GM12878 (cell line): ENCODE data around the gene AKAP13. TPM values are rescaled to one million over a fixed set of nuclear protein-coding genes. Genes with fewer than 3 reads are reported as not detected.

Experiments used
- ATAC-seq: fragments of 200-7000 bp; cut with Tn5 transposase; 3 replicates; pipeline ENCODE4 v1.9.1; 2020; ENCODE audit warnings: mild to moderate bottlenecking, moderate library complexity
- BruUV-seq: library from RNA; stranded (reverse); fragments of 400-500 nt; replicated peaks from 2 replicates; lab custom pipeline; 2021; lab: Mats Ljungman, UMichigan
- CTCF ChIA-PET: fragments of 300-600 bp; sonication (Branson Sonifier 250); formaldehyde crosslinking; extraction: SDS; loops from one replicate; lab custom pipeline; 2021; ENCODE audit warnings: inconsistent platforms; lab: Yijun Ruan, JAX
- POLR2A ChIA-PET: fragments of 350-600 bp; formaldehyde crosslinking; extraction: SDS; loops from one replicate; lab custom pipeline; 2021; ENCODE audit warnings: inconsistent platforms; lab: Charles Lee
- RAD21 ChIA-PET: fragments of 300-600 bp; sonication (Branson Sonifier 250); formaldehyde crosslinking; loops from one replicate; lab custom pipeline; 2023; ENCODE audit warnings: antibody characterized with exemption; ENCODE audit not compliant: unreplicated experiment; lab: Charles Lee
- SMC1A ChIA-PET: fragments of 300-600 bp; sonication (Branson Sonifier 250); formaldehyde crosslinking; loops from one replicate; lab custom pipeline; 2023; ENCODE audit not compliant: unreplicated experiment, uncharacterized antibody; lab: Charles Lee
- DNase-seq: peaks from one replicate; pipeline ENCODE4 v3.0.0-alpha.2; 2011; ENCODE audit warnings: low read depth, low spot score
- FAIRE-seq: peaks from 3 replicates; lab custom pipeline; 2011; peaks lifted over from hg19 to GRCh38; lab: Jason Lieb, UNC
- H2AFZ ChIP-seq: 2 replicates; pipeline ENCODE4 v1.6.0; 2011; ENCODE audit warnings: low read depth, low read length, control low read depth; ENCODE audit not compliant: control insufficient read depth
- H3K27ac ChIP-seq: 2 replicates; pipeline ENCODE4 v1.5.1; 2011; ENCODE audit warnings: control low read depth; ENCODE audit not compliant: control insufficient read depth, insufficient read depth
- H3K27me3 ChIP-seq, 2 experiments: replicated peaks in 1 of 2; 2 replicates each; pipeline versions ENCODE4 v1.6.0 to v1.6.1; 2011; ENCODE audit warnings: low read length in 1 of 2; ENCODE audit not compliant: control insufficient read depth in 2 of 2, insufficient read depth in 2 of 2
- H3K36me3 ChIP-seq, 2 experiments: 2 replicates each; pipeline ENCODE4 v1.5.1; 2011; ENCODE audit warnings: low read length in 1 of 2; ENCODE audit not compliant: control insufficient read depth in 2 of 2, insufficient read depth in 2 of 2
- H3K4me1 ChIP-seq: 2 replicates; pipeline ENCODE4 v1.6.1; 2011; ENCODE audit warnings: mild to moderate bottlenecking, low read length, moderate library complexity, mixed read lengths; ENCODE audit not compliant: control insufficient read depth, insufficient read depth
- H3K4me2 ChIP-seq: 2 replicates; pipeline ENCODE4 v1.6.0; 2011; ENCODE audit warnings: control low read depth; ENCODE audit not compliant: control insufficient read depth, insufficient read depth
- H3K4me3 ChIP-seq: fragments of 200-600 bp; sonication (generic); 2 replicates; pipeline ENCODE4 v1.5.1; 2016
- H3K79me2 ChIP-seq: 2 replicates; pipeline ENCODE4 v1.6.0; 2011; ENCODE audit warnings: low read length; ENCODE audit not compliant: control insufficient read depth, insufficient read depth
- H3K9ac ChIP-seq: 2 replicates; pipeline ENCODE4 v1.8.0; 2011; ENCODE audit warnings: low read length, control low read depth, mixed read lengths; ENCODE audit not compliant: control insufficient read depth, insufficient read depth
- H3K9me3 ChIP-seq: replicated peaks from 3 replicates; pipeline ENCODE4 v1.5.1; 2011; ENCODE audit warnings: mild to moderate bottlenecking, low read length; ENCODE audit not compliant: control insufficient read depth, insufficient read depth
- H4K20me1 ChIP-seq: 2 replicates; pipeline ENCODE4 v1.6.0; 2011; ENCODE audit not compliant: control insufficient read depth, insufficient read depth
- BCL11A ChIP-seq: IDR thresholded peaks from 2 replicates; pipeline ENCODE4 v1.6.1; 2011; ENCODE audit warnings: low read depth, low read length
- CREM ChIP-seq: IDR thresholded peaks from 2 replicates; pipeline ENCODE4 v1.6.1; 2014; ENCODE audit warnings: antibody characterized with exemption, low read depth
- IRF5 ChIP-seq: fragments of 450-650 bp; IDR thresholded peaks from 2 replicates; pipeline ENCODE4 v1.6.1; 2017; ENCODE audit warnings: borderline replicate concordance
- RAD21 ChIP-seq: IDR thresholded peaks from 2 replicates; pipeline ENCODE4 v1.6.1; 2011; ENCODE audit warnings: mild to moderate bottlenecking, low read depth, low read length, moderate library complexity; ENCODE audit not compliant: insufficient read depth
- SUZ12 ChIP-seq: fragments of 200-600 bp; sonication (generic); IDR thresholded peaks from one replicate; pipeline ENCODE4 v1.6.1; 2018; ENCODE audit warnings: antibody characterized with exemption, mild to moderate bottlenecking; ENCODE audit not compliant: unreplicated experiment
- YBX1 ChIP-seq: fragments of 450-650 bp; IDR thresholded peaks from 2 replicates; pipeline ENCODE4 v1.6.1; 2016; ENCODE audit warnings: antibody characterized with exemption
- WGBS: methylation state at CpG from one replicate; pipeline ENCODE4 v1.1.6; 2016; ENCODE audit warnings: low lambda C conversion rate; ENCODE audit not compliant: insufficient replicate concordance, insufficient coverage; ENCODE audit errors: missing lambda C conversion rate; 5-methylcytosine and 5-hydroxymethylcytosine counted together
- in situ Hi-C: fragments of 300-500 bp; cut with MboI; formaldehyde crosslinking; loops from 9 replicates; pipeline ENCODE4 v1.14.3; 2018; ENCODE audit warnings: mixed read lengths
- intact Hi-C: fragments of 100-400 bp; cut with micrococcal nuclease; formaldehyde crosslinking; loops from one replicate; pipeline ENCODE4 v1.14.2; 2022; ENCODE audit not compliant: unreplicated experiment
- polyA plus RNA-seq, 11 experiments: library from polyadenylated mRNA; depleted of rRNA in 4 of 11; unstranded in 6 of 11; stranded (reverse) in 5 of 11; fragments of >200 nt; fragmentation: Nextera tagmentation in 4 of 11; fragmentation: Illumina TruSeq in 1 of 11; extraction: Ambion mirVana in 4 of 11; extraction: Trizol in 1 of 11; gene quantifications; 1 replicate in 1 of 11; 2 replicates in 10 of 11; pipeline versions ENCODE4 v1.2.1 to v1.2.3, GENCODE V29; 2011 to 2016; ENCODE audit warnings: inconsistent platforms in 2 of 11, missing spikeins in 2 of 11, low read depth in 1 of 11
- total RNA-seq, 4 experiments: library from RNA; depleted of rRNA in 3 of 4; stranded (reverse); fragments of >200 nt in 3 of 4; fragmentation: Illumina TruSeq in 1 of 4; extraction: Trizol in 1 of 4; gene quantifications; 2 replicates each; pipeline versions ENCODE4 v1.2.1 to v1.2.3, GENCODE V29; 2013 to 2021

AKAP13 gene
- total and polyA plus RNA-seq, 10 of the 15 experiments (the other 5 are each of a cell fraction or from before 2014, with no cell fraction given) = 14.4 to 74.9 (median 55.1) TPM

GRCh38 chr15:85777250-85778106 is 397.1 kb downstream of the AKAP13 start:
- in situ Hi-C loops (no loop called here), intact Hi-C loops (no loop called here)
- Histone ChIP-seq H3K9ac (no peak overlapping the region), H3K27me3 (no peaks in the 10 kb centered on the region), H3K9me3 (no peaks in the 10 kb centered on the region), H3K4me1 (no peaks in the 10 kb centered on the region), H3K79me2 (no peaks in the 10 kb centered on the region), H3K4me2 (no peak overlapping the region), H4K20me1 (no peaks in the 10 kb centered on the region; the same call in 1 of the 2 replicates), H3K27ac (no peak overlapping the region), H2AFZ (no peak overlapping the region), H3K36me3 (no peaks in the 10 kb centered on the region), H3K4me3 (no peak overlapping the region)
- FAIRE-seq (no peak), DNase-seq (no peak), ATAC-seq (no peak)
- ChIA-PET SMC1A (interaction anchor here (0.6 kb wide), 2 partner anchors 36 to 46 kb away, joined by 3 to 4 read pairs; no protein-coding TSS in a partner anchor), CTCF (interaction anchor here (2.6 kb wide), 1 partner anchor 12 kb away, joined by 8 read pairs; no protein-coding TSS in a partner anchor), RAD21 (interaction anchor here (0.9 kb wide), 1 partner anchor 13 kb away, joined by 3 read pairs; no protein-coding TSS in a partner anchor), POLR2A (interaction anchor here (0.5 kb wide), 1 partner anchor 46 kb away, joined by 3 read pairs; no protein-coding TSS in a partner anchor)
- BruUV-seq = no TSS peak
- TF ChIP-seq YBX1 (no peak), CREM (no peak), IRF5 (no peak), SUZ12 (no peak), BCL11A (no peak), RAD21 (no peak)
- WGBS = 87% methylated on average over 18 of the region's 18 CpGs
